Neutrophil (primary cell): Measurements from ENCODE around the gene GJC1.

ENCODE experiments used
- H3K27ac ChIP-seq: fragments of 200-600 bp; sonication (generic); 2 replicates; pipeline ENCODE4 v1.5.1; 2016; ENCODE audit warnings: mild to moderate bottlenecking, moderate library complexity
- H3K27me3 ChIP-seq: fragments of 200-600 bp; sonication (generic); 2 replicates; pipeline ENCODE4 v1.6.0; 2016; ENCODE audit warnings: mild to moderate bottlenecking
- H3K36me3 ChIP-seq: fragments of 200-600 bp; sonication (generic); 2 replicates; pipeline ENCODE4 v1.5.1; 2017
- H3K4me1 ChIP-seq, 2 experiments: fragments of 200-600 bp in 1 of 2; sonication (generic) in 1 of 2; 1 replicate in 1 of 2; 2 replicates in 1 of 2; pipeline versions ENCODE4 v1.5.1 to v1.6.1; 2013 to 2016; ENCODE audit warnings: low read depth in 1 of 2, low read length in 1 of 2, mild to moderate bottlenecking in 1 of 2, moderate library complexity in 1 of 2; ENCODE audit not compliant: control insufficient read depth in 1 of 2, insufficient read depth in 1 of 2
- H3K4me3 ChIP-seq, 2 experiments: fragments of 200-600 bp in 1 of 2; sonication (generic) in 1 of 2; 1 replicate in 1 of 2; 2 replicates in 1 of 2; pipeline ENCODE4 v1.5.1; 2013 to 2016; ENCODE audit warnings: low read depth in 1 of 2, low read length in 1 of 2, mild to moderate bottlenecking in 1 of 2, moderate library complexity in 1 of 2
- H3K9me3 ChIP-seq: fragments of 200-600 bp; sonication (generic); 2 replicates; pipeline ENCODE4 v1.5.1; 2016
- TF ChIP-seq, protein P1 (sequence below): fragments of 200-600 bp; sonication (generic); IDR thresholded peaks from 2 replicates; pipeline ENCODE4 v1.5.1; 2016; ENCODE audit warnings: antibody characterized with exemption

The GJC1 gene

DNA sequence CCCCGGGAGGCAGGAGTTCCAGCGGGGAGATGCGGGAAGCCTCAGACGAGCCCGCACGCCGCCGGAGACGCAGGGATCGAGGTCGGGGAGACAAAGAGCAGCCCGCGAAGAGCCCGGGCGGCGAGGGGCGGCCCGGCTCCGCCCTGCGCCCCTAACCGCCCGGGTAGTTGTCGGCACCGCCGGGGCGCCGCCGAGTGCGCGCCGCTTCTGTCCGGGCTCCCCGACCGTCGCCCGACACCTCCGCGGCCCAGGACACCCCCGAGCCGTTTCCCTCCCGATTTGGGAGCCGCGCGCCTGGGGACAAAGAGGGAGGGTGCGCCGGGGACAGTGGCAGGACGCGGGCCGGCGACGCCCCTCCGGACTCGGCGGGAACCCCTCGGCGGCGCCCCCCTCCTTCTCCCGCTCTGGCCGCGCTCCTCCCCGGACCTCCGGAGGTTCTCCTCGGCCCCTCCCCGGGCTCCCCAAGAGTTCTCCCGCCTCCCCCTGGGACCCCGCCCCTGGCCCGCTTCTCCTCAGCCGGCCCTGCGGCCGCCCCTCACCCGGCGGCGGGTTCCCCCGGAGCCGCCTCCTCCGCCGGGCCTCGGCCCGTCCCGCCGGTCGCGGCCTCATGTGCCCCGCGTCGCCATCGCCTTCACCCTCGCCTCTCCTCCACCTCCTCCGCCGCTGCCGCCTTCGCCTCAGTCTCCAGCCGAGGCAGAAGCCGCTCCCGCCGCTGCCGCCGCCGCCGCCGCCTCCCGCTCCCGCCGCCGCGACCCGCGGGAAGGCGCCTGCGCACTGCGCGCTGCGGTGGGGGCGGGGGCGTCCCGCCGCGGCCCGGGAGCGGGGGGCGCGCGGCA lies at the start of gene GJC1:
Gene GJC1 (minus strand): TSS at position 765 of the 836 bp plus-strand sequence. CDS start 24,470 bp downstream, outside the sequence.
- Histone ChIP-seq H3K4me3 (peak within 1 kb of the TSS in 1 of 2 experiments; percentile 32), H3K27ac (no peak within 1 kb of the TSS), H3K36me3 (no peaks in the 10 kb centered on the region), H3K9me3 (no peaks in the 10 kb centered on the region), H3K27me3 (peaks cover 97% of the 10 kb centered on the region), H3K4me1 (peaks cover 12 to 16% of the 10 kb centered on the region in 2 experiments)
- TF ChIP-seq, protein P1, sequence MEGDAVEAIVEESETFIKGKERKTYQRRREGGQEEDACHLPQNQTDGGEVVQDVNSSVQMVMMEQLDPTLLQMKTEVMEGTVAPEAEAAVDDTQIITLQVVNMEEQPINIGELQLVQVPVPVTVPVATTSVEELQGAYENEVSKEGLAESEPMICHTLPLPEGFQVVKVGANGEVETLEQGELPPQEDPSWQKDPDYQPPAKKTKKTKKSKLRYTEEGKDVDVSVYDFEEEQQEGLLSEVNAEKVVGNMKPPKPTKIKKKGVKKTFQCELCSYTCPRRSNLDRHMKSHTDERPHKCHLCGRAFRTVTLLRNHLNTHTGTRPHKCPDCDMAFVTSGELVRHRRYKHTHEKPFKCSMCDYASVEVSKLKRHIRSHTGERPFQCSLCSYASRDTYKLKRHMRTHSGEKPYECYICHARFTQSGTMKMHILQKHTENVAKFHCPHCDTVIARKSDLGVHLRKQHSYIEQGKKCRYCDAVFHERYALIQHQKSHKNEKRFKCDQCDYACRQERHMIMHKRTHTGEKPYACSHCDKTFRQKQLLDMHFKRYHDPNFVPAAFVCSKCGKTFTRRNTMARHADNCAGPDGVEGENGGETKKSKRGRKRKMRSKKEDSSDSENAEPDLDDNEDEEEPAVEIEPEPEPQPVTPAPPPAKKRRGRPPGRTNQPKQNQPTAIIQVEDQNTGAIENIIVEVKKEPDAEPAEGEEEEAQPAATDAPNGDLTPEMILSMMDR = no peak

DNA sequence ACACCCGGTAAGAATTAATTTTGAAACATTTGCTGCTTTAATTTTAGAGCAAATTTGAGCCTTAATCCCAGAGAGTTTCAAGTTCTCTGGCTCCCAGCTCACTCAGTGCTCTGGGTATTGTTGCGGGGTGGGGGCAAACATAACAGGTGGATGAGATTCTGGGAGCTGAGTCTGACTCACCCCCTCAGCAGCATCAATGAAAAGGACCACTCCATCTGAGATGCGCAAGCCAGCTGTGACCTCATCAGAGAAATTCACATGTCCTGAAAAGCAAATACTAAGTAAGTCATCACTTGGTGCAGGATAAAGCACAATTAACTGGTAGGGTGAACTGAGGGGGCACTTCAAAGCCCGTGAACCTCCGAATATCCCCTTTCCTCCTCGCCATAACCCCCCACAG lies 49.3 kb upstream of the GJC1 start:
- no peaks in the 10 kb centered on the region for H3K9me3 ChIP-seq
- H3K36me3 ChIP-seq = peaks cover 94% of the 10 kb centered on the region
- no peak overlapping the region for H3K4me3 ChIP-seq
- H3K4me1 ChIP-seq = no peaks in the 10 kb centered on the region
- no peak overlapping the region for H3K27ac ChIP-seq
- TF ChIP-seq, protein P1 = no peak
- no peaks in the 10 kb centered on the region for H3K27me3 ChIP-seq

DNA sequence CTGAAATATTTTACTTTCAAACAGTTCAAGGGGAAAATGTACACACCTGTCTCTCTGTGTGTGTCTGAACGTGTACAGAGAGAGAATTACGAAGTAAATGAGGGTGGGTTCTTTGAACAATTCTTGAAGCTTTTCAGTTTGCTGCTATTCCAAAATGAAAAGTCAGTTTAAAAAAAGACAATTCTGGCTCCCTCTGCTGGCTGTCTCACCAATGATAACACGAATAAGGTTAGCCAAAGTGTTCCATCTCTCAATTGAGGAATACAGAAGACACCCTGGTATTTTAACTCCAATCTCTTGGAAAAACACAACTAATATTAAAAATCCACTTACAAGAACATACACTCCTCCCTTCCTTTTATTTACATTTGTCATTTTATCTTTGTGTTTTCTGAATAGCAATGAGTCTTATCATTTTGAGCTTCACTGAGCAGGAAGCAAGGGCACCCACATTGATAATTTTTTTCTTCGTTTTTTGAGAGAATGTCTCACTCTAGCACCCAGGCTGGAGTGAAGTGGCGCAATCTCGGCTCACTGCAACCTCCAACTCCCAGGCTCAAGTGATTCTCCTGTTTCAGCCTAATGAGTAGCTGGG lies 48.6 kb upstream of the GJC1 start:
- Histone ChIP-seq H3K4me3 (no peak overlapping the region), H3K27me3 (no peaks in the 10 kb centered on the region), H3K4me1 (no peaks in the 10 kb centered on the region), H3K9me3 (no peaks in the 10 kb centered on the region), H3K27ac (no peak overlapping the region), H3K36me3 (peaks cover 92% of the 10 kb centered on the region)
- TF ChIP-seq, protein P1 = no peak

DNA sequence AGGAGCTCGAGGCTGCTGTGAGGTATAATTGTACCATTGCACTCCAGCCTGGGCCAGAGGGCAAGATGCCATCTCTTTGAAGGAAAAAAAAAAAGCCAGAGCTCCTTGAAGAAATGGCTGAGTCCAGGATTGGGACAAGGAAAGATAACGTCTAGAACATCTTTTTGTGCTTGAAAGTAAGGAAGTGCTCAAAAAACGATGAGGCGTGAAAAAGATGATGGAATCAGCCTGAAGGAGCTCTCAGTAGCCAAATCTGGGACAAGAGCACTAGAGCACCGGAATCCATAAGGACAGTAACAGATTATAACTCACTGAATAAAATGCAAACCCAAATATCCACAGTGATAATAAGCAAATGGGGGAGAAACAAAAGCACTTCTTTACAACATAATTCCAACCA lies 47.0 kb upstream of the GJC1 start:
- H3K27ac ChIP-seq = no peak overlapping the region
- TF ChIP-seq, protein P1 = no peak
- no peak overlapping the region for H3K4me3 ChIP-seq
- peaks cover 88% of the 10 kb centered on the region for H3K36me3 ChIP-seq
- H3K9me3 ChIP-seq = no peaks in the 10 kb centered on the region
- H3K27me3 ChIP-seq = no peaks in the 10 kb centered on the region
- H3K4me1 ChIP-seq = no peaks in the 10 kb centered on the region

DNA sequence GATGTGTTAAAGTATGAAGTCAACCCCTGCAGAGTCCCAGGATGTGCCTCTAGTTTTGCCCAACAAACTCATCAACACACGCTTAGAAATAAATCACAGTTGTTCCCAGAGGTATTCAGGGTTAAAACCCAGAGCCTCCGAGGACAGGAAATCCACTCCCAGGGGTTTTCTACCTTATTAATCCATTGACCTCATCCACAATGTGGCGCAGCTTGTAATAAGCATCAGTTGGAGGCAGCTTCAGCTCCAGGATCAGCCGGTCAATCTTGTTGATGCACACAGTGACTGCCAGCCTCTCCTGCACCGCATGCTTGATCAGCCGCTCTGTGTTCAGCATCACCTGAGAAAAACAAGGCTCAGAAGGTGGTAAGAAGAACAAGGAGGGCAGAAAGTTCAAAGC lies 45.7 kb upstream of the GJC1 start:
- no peak overlapping the region for H3K27ac ChIP-seq
- no peak overlapping the region for H3K4me3 ChIP-seq
- no peaks in the 10 kb centered on the region for H3K27me3 ChIP-seq
- H3K4me1 ChIP-seq = no peaks in the 10 kb centered on the region
- peaks cover 91% of the 10 kb centered on the region for H3K36me3 ChIP-seq
- TF ChIP-seq, protein P1 = no peak
- H3K9me3 ChIP-seq = no peaks in the 10 kb centered on the region
